Measurements from ENCODE around the gene ANGPTL3.

Gene ANGPTL3

GRCh38 chr1:62628506-62628905, 31.2 kb downstream of the ANGPTL3 start:
- no peak for TF ChIP-seq CREB1 (IDR thresholded peaks at IDR 0.05; ENCODE audit: low read depth)
- TF ChIP-seq EP300 (IDR thresholded peaks at IDR 0.05; ENCODE audit: borderline replicate concordance), result no peak
- TF ChIP-seq USF1 (IDR thresholded peaks at IDR 0.05), result no peak
- TF ChIP-seq TCF12 (IDR thresholded peaks at IDR 0.05; ENCODE audit: low read depth), result no peak
- TF ChIP-seq YY1 (IDR thresholded peaks at IDR 0.05; ENCODE audit: low read depth), result no peak
- TF ChIP-seq, protein P1, sequence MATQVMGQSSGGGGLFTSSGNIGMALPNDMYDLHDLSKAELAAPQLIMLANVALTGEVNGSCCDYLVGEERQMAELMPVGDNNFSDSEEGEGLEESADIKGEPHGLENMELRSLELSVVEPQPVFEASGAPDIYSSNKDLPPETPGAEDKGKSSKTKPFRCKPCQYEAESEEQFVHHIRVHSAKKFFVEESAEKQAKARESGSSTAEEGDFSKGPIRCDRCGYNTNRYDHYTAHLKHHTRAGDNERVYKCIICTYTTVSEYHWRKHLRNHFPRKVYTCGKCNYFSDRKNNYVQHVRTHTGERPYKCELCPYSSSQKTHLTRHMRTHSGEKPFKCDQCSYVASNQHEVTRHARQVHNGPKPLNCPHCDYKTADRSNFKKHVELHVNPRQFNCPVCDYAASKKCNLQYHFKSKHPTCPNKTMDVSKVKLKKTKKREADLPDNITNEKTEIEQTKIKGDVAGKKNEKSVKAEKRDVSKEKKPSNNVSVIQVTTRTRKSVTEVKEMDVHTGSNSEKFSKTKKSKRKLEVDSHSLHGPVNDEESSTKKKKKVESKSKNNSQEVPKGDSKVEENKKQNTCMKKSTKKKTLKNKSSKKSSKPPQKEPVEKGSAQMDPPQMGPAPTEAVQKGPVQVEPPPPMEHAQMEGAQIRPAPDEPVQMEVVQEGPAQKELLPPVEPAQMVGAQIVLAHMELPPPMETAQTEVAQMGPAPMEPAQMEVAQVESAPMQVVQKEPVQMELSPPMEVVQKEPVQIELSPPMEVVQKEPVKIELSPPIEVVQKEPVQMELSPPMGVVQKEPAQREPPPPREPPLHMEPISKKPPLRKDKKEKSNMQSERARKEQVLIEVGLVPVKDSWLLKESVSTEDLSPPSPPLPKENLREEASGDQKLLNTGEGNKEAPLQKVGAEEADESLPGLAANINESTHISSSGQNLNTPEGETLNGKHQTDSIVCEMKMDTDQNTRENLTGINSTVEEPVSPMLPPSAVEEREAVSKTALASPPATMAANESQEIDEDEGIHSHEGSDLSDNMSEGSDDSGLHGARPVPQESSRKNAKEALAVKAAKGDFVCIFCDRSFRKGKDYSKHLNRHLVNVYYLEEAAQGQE (IDR thresholded peaks at IDR 0.05; ENCODE audit: low read depth), result no peak
- TF ChIP-seq EGR1 (IDR thresholded peaks at IDR 0.05), result no peak
- no peak for TF ChIP-seq ZBTB7A (IDR thresholded peaks at IDR 0.05; ENCODE audit: low read depth)
- no peak for TF ChIP-seq RAD21 (IDR thresholded peaks at IDR 0.05; ENCODE audit: low read depth)
- TF ChIP-seq CEBPB (IDR thresholded peaks at IDR 0.05), result no peak
- TF ChIP-seq MAX (IDR thresholded peaks at IDR 0.05), result no peak
- TF ChIP-seq FOXM1 (IDR thresholded peaks at IDR 0.05; ENCODE audit: borderline replicate concordance, low read depth), result no peak
- TF ChIP-seq TEAD4 (IDR thresholded peaks at IDR 0.05), result no peak
- TF ChIP-seq NFIC (IDR thresholded peaks at IDR 0.05), result no peak
- TF ChIP-seq TAF1 (IDR thresholded peaks at IDR 0.05; ENCODE audit: low read depth), result no peak

DNA sequence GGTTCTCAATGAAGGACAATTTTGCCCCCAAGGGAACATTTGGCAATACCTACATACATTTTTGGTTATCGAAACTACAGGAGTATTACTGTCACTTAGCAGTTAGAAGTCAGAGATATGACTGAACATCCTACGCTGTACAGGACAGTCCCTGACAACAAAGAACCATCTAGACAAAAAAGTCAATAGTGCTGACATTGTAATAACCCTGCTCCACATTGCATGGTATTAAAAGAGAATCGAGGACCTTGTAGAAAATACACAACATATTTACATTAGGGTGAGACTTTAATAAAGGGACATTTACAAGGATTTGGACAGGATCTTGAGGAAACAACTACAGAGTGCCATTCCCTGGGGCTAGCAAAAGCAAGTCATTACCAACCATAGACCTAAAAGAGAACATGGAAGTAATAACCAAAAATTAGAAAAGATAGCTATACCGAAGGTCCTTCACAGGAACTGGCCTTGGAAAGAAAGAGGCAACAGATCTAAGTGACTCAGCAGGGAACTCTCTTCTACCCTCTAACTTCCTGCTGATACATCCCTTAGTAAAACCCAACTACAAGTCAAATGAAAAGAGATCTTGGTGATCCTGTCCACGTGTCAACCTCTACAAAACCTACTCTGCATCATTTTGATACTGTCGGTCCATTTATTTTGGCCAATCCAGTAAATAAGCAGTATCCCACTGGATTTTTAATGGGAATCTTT, 40.2 kb downstream of the ANGPTL3 start:
- TF ChIP-seq EGR1 (IDR thresholded peaks at IDR 0.05), result no peak
- TF ChIP-seq ZBTB7A (IDR thresholded peaks at IDR 0.05; ENCODE audit: low read depth), result no peak
- TF ChIP-seq RAD21 (IDR thresholded peaks at IDR 0.05; ENCODE audit: low read depth), result no peak
- TF ChIP-seq NFIC (IDR thresholded peaks at IDR 0.05), result no peak
- TF ChIP-seq USF1 (IDR thresholded peaks at IDR 0.05), result no peak
- TF ChIP-seq TCF12 (IDR thresholded peaks at IDR 0.05; ENCODE audit: low read depth), result no peak
- TF ChIP-seq TAF1 (IDR thresholded peaks at IDR 0.05; ENCODE audit: low read depth), result no peak
- TF ChIP-seq MAX (IDR thresholded peaks at IDR 0.05), result no peak

GRCh38 chr1:62643283-62643682, 46.0 kb downstream of the ANGPTL3 start:
- no peak for TF ChIP-seq TEAD4 (IDR thresholded peaks at IDR 0.05)
- no peak for TF ChIP-seq ZBTB7A (IDR thresholded peaks at IDR 0.05; ENCODE audit: low read depth)
- TF ChIP-seq YY1 (IDR thresholded peaks at IDR 0.05; ENCODE audit: low read depth), result no peak

- no peak for TF ChIP-seq RAD21 (IDR thresholded peaks at IDR 0.05; ENCODE audit: low read depth)
- no peak for TF ChIP-seq TCF12 (IDR thresholded peaks at IDR 0.05; ENCODE audit: low read depth)
- no peak for TF ChIP-seq MAX (IDR thresholded peaks at IDR 0.05)
- TF ChIP-seq, protein P1 (IDR thresholded peaks at IDR 0.05; ENCODE audit: low read depth), result no peak
- TF ChIP-seq FOXM1 (IDR thresholded peaks at IDR 0.05; ENCODE audit: borderline replicate concordance, low read depth), result no peak
These were observed 55.1 kb downstream of the ANGPTL3 start for GRCh38 chr1:62652387-62652786.

- TF ChIP-seq YY1 (IDR thresholded peaks at IDR 0.05; ENCODE audit: low read depth) (no peak), TCF12 (IDR thresholded peaks at IDR 0.05; ENCODE audit: low read depth) (no peak), FOXM1 (IDR thresholded peaks at IDR 0.05; ENCODE audit: borderline replicate concordance, low read depth) (no peak)
- TF ChIP-seq, protein P1 (IDR thresholded peaks at IDR 0.05; ENCODE audit: low read depth), result no peak
These were observed 57.4 kb downstream of the ANGPTL3 start for GRCh38 chr1:62654744-62655143.

Measured in Ishikawa (cell line).